H1 (cell line): ENCODE measurements around the gene HIVEP3. TPM values are rescaled to one million over a fixed set of nuclear protein-coding genes. Genes with fewer than 3 reads are reported as not detected.

Experiments
- CTCF ChIA-PET: fragments of 300-600 bp; sonication (Branson Sonifier 250); formaldehyde crosslinking; loops from one replicate; lab custom pipeline; 2021; ENCODE audit not compliant: partially characterized antibody; lab: Charles Lee
- POLR2A ChIA-PET: fragments of 300-600 bp; sonication (Branson Sonifier 250); formaldehyde crosslinking; loops from one replicate; lab custom pipeline; 2021; ENCODE audit warnings: inconsistent platforms; ENCODE audit not compliant: partially characterized antibody; lab: Charles Lee
- DNase-seq, 2 experiments: peaks; one replicate each; pipeline versions ENCODE4 v3.0.0 to v3.0.0-alpha.2; 2010 to 2022; ENCODE audit warnings: low spot score in 2 of 2, low read depth in 1 of 2, mixed read lengths in 1 of 2
- FAIRE-seq: peaks from 2 replicates; lab custom pipeline; 2011; peaks lifted over from hg19 to GRCh38; lab: Jason Lieb, UNC
- H2AFZ ChIP-seq: 2 replicates; pipeline ENCODE4 v1.8.1; 2012; ENCODE audit warnings: low read length, inconsistent platforms
- H2AK5ac ChIP-seq: 2 replicates; pipeline ENCODE4 v1.6.1; 2013; ENCODE audit warnings: low read depth, low read length
- H2BK120ac ChIP-seq: replicated peaks from 2 replicates; pipeline ENCODE3; 2013; ENCODE audit warnings: low read depth, low read length, inconsistent platforms
- H2BK12ac ChIP-seq: 2 replicates; pipeline ENCODE4 v1.6.1; 2013; ENCODE audit warnings: low read depth, low read length
- H2BK15ac ChIP-seq: 2 replicates; pipeline ENCODE4 v1.6.1; 2013; ENCODE audit warnings: low read length
- H2BK20ac ChIP-seq: 2 replicates; pipeline ENCODE4 v1.6.1; 2013; ENCODE audit warnings: low read length
- H2BK5ac ChIP-seq: 2 replicates; pipeline ENCODE4 v1.6.1; 2013; ENCODE audit warnings: low read depth, low read length
- H3K14ac ChIP-seq: 2 replicates; pipeline ENCODE4 v1.6.1; 2013; ENCODE audit warnings: inconsistent platforms; ENCODE audit not compliant: insufficient read length
- H3K18ac ChIP-seq: 2 replicates; pipeline ENCODE4 v1.6.1; 2013; ENCODE audit warnings: low read length; ENCODE audit errors: extremely low read depth
- H3K23ac ChIP-seq: 2 replicates; pipeline ENCODE4 v1.6.1; 2013; ENCODE audit warnings: inconsistent platforms; ENCODE audit not compliant: insufficient read length
- H3K23me2 ChIP-seq: 2 replicates; pipeline ENCODE4 v1.6.1; 2013; ENCODE audit warnings: low read depth, low read length
- H3K27ac ChIP-seq: 2 replicates; pipeline ENCODE4 v1.6.1; 2011; ENCODE audit warnings: low read depth, low read length, inconsistent platforms
- H3K27me3 ChIP-seq, 4 experiments: replicated peaks in 1 of 4; 1 replicate in 1 of 4; 2 replicates in 3 of 4; pipeline versions ENCODE4 v1.6.1 to v1.8.1; 2011 to 2013; ENCODE audit warnings: low read length in 3 of 4, mild to moderate bottlenecking in 3 of 4, inconsistent platforms in 2 of 4, mixed read lengths in 2 of 4, moderate library complexity in 1 of 4; ENCODE audit not compliant: control insufficient read depth in 3 of 4, insufficient read depth in 3 of 4; ENCODE audit errors: extremely low read depth in 1 of 4
- H3K36me3 ChIP-seq, 4 experiments: 2 replicates each; pipeline versions ENCODE4 v1.6.1 to v1.8.1; 2011 to 2013; ENCODE audit warnings: mild to moderate bottlenecking in 4 of 4, low read length in 3 of 4, moderate library complexity in 2 of 4, control low read depth in 1 of 4, inconsistent platforms in 1 of 4; ENCODE audit not compliant: insufficient read depth in 4 of 4, control insufficient read depth in 2 of 4
- H3K4ac ChIP-seq: replicated peaks from 2 replicates; pipeline ENCODE3; 2013; ENCODE audit warnings: low read length, low read depth, mixed read lengths, inconsistent platforms; ENCODE audit not compliant: insufficient read length
- H3K4me1 ChIP-seq, 4 experiments: replicated peaks in 1 of 4; 1 replicate in 1 of 4; 2 replicates in 3 of 4; pipeline versions ENCODE4 v1.6.1 to v1.8.1; 2011 to 2013; ENCODE audit warnings: low read length in 3 of 4, inconsistent platforms in 2 of 4, mixed read lengths in 1 of 4; ENCODE audit not compliant: insufficient read depth in 4 of 4, control insufficient read depth in 3 of 4
- H3K4me2 ChIP-seq, 2 experiments: 2 replicates each; pipeline versions ENCODE4 v1.6.1 to v1.8.1; 2011 to 2013; ENCODE audit warnings: low read depth in 2 of 2, low read length in 2 of 2, control low read depth in 1 of 2, inconsistent platforms in 1 of 2, mild to moderate bottlenecking in 1 of 2; ENCODE audit not compliant: insufficient read depth in 1 of 2
- H3K4me3 ChIP-seq, 4 experiments: fragments of 200-600, 300-600 bp in 1 of 4; sonication (generic), shearing (Covaris generic), sonication (Bioruptor Twin) in 1 of 4; 2 replicates each; pipeline versions ENCODE4 v1.5.1 to v1.8.1; 2011 to 2016; ENCODE audit warnings: low read length in 4 of 4, low read depth in 3 of 4, control low read depth in 2 of 4, inconsistent platforms in 2 of 4, mild to moderate bottlenecking in 2 of 4, mixed read lengths in 1 of 4, moderate library complexity in 1 of 4; ENCODE audit not compliant: insufficient read depth in 2 of 4; ENCODE audit errors: extremely low read depth in 1 of 4
- H3K56ac ChIP-seq: replicated peaks from 2 replicates; pipeline ENCODE3; 2013; ENCODE audit warnings: low read depth, mild to moderate bottlenecking, mixed read lengths, low read length, inconsistent platforms; ENCODE audit not compliant: insufficient read length
- H3K79me1 ChIP-seq: 2 replicates; pipeline ENCODE4 v1.6.1; 2013; ENCODE audit warnings: low read depth, low read length, control low read depth
- H3K79me2 ChIP-seq, 2 experiments: 2 replicates each; pipeline versions ENCODE4 v1.6.1 to v1.8.1; 2012 to 2013; ENCODE audit warnings: low read length in 2 of 2, mild to moderate bottlenecking in 2 of 2, inconsistent platforms in 1 of 2; ENCODE audit not compliant: insufficient read depth in 2 of 2, control insufficient read depth in 1 of 2
- H3K9ac ChIP-seq, 4 experiments: replicated peaks in 1 of 4; 1 replicate in 1 of 4; 2 replicates in 3 of 4; pipeline versions ENCODE4 v1.6.1 to v1.8.1; 2011 to 2013; ENCODE audit warnings: low read depth in 3 of 4, low read length in 3 of 4, control low read depth in 2 of 4, mild to moderate bottlenecking in 2 of 4, moderate library complexity in 2 of 4, inconsistent platforms in 1 of 4; ENCODE audit errors: extremely low read depth in 1 of 4
- H3K9me3 ChIP-seq, 2 experiments: 2 replicates each; pipeline versions ENCODE4 v1.6.1 to v1.8.1; 2012 to 2013; ENCODE audit warnings: mild to moderate bottlenecking in 2 of 2, moderate library complexity in 2 of 2, control low read depth in 1 of 2, inconsistent platforms in 1 of 2, low read depth in 1 of 2, low read length in 1 of 2, mixed read lengths in 1 of 2; ENCODE audit not compliant: insufficient read depth in 2 of 2
- H4K20me1 ChIP-seq, 2 experiments: replicated peaks in 1 of 2; 2 replicates each; pipeline versions ENCODE3 to v1.8.1; 2011 to 2013; ENCODE audit warnings: inconsistent platforms in 2 of 2, low read length in 2 of 2, mild to moderate bottlenecking in 1 of 2; ENCODE audit not compliant: insufficient read depth in 2 of 2, control insufficient read depth in 1 of 2
- H4K5ac ChIP-seq: 2 replicates; pipeline ENCODE4 v1.6.1; 2013; ENCODE audit warnings: low read length, low read depth, mixed read lengths, inconsistent platforms; ENCODE audit not compliant: insufficient read length
- H4K8ac ChIP-seq: 2 replicates; pipeline ENCODE4 v1.8.0; 2013; ENCODE audit warnings: mild to moderate bottlenecking, moderate library complexity, low read length, inconsistent platforms; ENCODE audit not compliant: insufficient read depth; ENCODE audit errors: extremely low read depth
- H4K91ac ChIP-seq: replicated peaks from 2 replicates; pipeline ENCODE3; 2013; ENCODE audit warnings: low read length, mixed read lengths, inconsistent platforms; ENCODE audit not compliant: insufficient read length
- CBX5 ChIP-seq: fragments of 300-800, 300-1000 bp; sonication (generic); IDR thresholded peaks from 2 replicates; pipeline ENCODE4 v1.7.1; 2016; ENCODE audit warnings: antibody characterized with exemption, low read length, low read depth
- CHD2 ChIP-seq: IDR thresholded peaks from 2 replicates; pipeline ENCODE4 v1.6.1; 2012; ENCODE audit warnings: low read length, improper control_type of control experiment
- CREB1 ChIP-seq: IDR thresholded peaks from 2 replicates; pipeline ENCODE4 v1.6.1; 2012; ENCODE audit warnings: inconsistent platforms
- E2F6 ChIP-seq: IDR thresholded peaks from 2 replicates; pipeline ENCODE4 v1.6.1; 2012; ENCODE audit warnings: inconsistent platforms
- EZH2 ChIP-seq: fragments of 200-600 bp; sonication (generic); IDR thresholded peaks from 2 replicates; pipeline ENCODE4 v1.7.1; 2012; ENCODE audit warnings: low read depth, mild to moderate bottlenecking, moderate library complexity, low read length, inconsistent platforms; ENCODE audit not compliant: severe bottlenecking
- JUN ChIP-seq: IDR thresholded peaks from 2 replicates; pipeline ENCODE4 v1.6.1; 2011; ENCODE audit warnings: low read depth, mild to moderate bottlenecking, improper control_type of control experiment, low read length
- JUND ChIP-seq: IDR thresholded peaks from 2 replicates; pipeline ENCODE4 v1.6.1; 2011; ENCODE audit warnings: mild to moderate bottlenecking, improper control_type of control experiment, low read length
- NRF1 ChIP-seq: IDR thresholded peaks from 2 replicates; pipeline ENCODE4 v1.6.1; 2011; ENCODE audit warnings: mild to moderate bottlenecking, low read depth, low read length, improper control_type of control experiment
- POU5F1 ChIP-seq: IDR thresholded peaks from 2 replicates; pipeline ENCODE4 v1.6.1; 2011; ENCODE audit warnings: low read depth, mild to moderate bottlenecking, low read length, moderate library complexity
- RNF2 ChIP-seq: fragments of 200-900, 300-1000 bp; sonication (generic); IDR thresholded peaks from 2 replicates; pipeline ENCODE4 v1.7.1; 2016; ENCODE audit warnings: borderline replicate concordance, low read depth, mild to moderate bottlenecking, antibody characterized with exemption, low read length; ENCODE audit not compliant: poor library complexity, severe bottlenecking; ENCODE audit errors: missing control alignments
- SIX5 ChIP-seq: IDR thresholded peaks from 2 replicates; pipeline ENCODE4 v1.6.1; 2011; ENCODE audit warnings: mild to moderate bottlenecking, low read depth, low read length
- SP1 ChIP-seq: IDR thresholded peaks from 2 replicates; pipeline ENCODE4 v1.6.1; 2011; ENCODE audit warnings: low read depth, low read length
- SRF ChIP-seq: IDR thresholded peaks from 2 replicates; pipeline ENCODE4 v1.6.1; 2011; ENCODE audit warnings: mild to moderate bottlenecking, low read depth, low read length, moderate library complexity
- TCF12 ChIP-seq: IDR thresholded peaks from 2 replicates; pipeline ENCODE4 v1.6.1; 2011; ENCODE audit warnings: low read depth, mild to moderate bottlenecking, low read length
- ZNF274 ChIP-seq: IDR thresholded peaks from 2 replicates; pipeline ENCODE4 v1.7.0; 2012; ENCODE audit warnings: low read length, borderline replicate concordance; ENCODE audit errors: extremely low read depth
- WGBS, 2 experiments: shearing (Covaris generic) in 1 of 2; methylation state at CpG; one replicate each; pipeline versions ENCODE4 v1.1.6 to v1.1.7; 2013 to 2015; ENCODE audit warnings: low lambda C conversion rate in 2 of 2, mixed read lengths in 2 of 2, inconsistent platforms in 1 of 2, low coverage in 1 of 2, missing lambda C conversion rate in 1 of 2; ENCODE audit not compliant: insufficient replicate concordance in 2 of 2, insufficient coverage in 1 of 2, insufficient read length in 1 of 2; ENCODE audit errors: extremely low coverage in 1 of 2, missing lambda C conversion rate in 1 of 2; 5-methylcytosine and 5-hydroxymethylcytosine counted together
- polyA plus RNA-seq, 7 experiments: library from polyadenylated mRNA; depleted of rRNA in 3 of 7; stranded (reverse) in 5 of 7; unstranded in 2 of 7; fragments of >200 nt in 5 of 7; fragments of 200-250 nt in 2 of 7; gene quantifications; 1 replicate in 5 of 7; 2 replicates in 1 of 7; 4 replicates in 1 of 7; pipeline versions ENCODE4 v1.2.1 to v1.2.3, GENCODE V29; 2011 to 2013; ENCODE audit warnings: missing spikeins in 2 of 7, mixed read lengths in 2 of 7
- total RNA-seq: library from RNA; stranded (reverse); fragmentation: NEBNext Ultra II Directional; extraction: Animal tissue kit (Norgen Biotek cat#: 25700); gene quantifications from 2 replicates; pipeline ENCODE4 v1.2.1, GENCODE V29; 2021

Gene HIVEP3
- total and polyA plus RNA-seq, 2 of the 8 experiments (the other 6 are each of a cell fraction or from before 2014, with no cell fraction given): 0.24 to 0.69 TPM

GRCh38 chr1:41700581-41700980 is 218.1 kb downstream of the HIVEP3 start:
- no peak overlapping the region for H4K5ac ChIP-seq
- no peaks in the 10 kb centered on the region for H3K79me2 ChIP-seq
- no peak overlapping the region for H2BK15ac ChIP-seq
- H3K4me1 ChIP-seq: no peaks in the 10 kb centered on the region
- H3K56ac ChIP-seq: no peak overlapping the region
- no peaks in the 10 kb centered on the region for H3K79me1 ChIP-seq
- no peak for FAIRE-seq
- no peaks in the 10 kb centered on the region for H3K9me3 ChIP-seq
- H3K23me2 ChIP-seq: no peaks in the 10 kb centered on the region
- H3K27me3 ChIP-seq: no peaks in the 10 kb centered on the region
- no peak overlapping the region for H3K27ac ChIP-seq
- CTCF ChIA-PET: interaction anchor here (0.8 to 1.0 kb wide), 2 partner anchors 36 to 117 kb away, joined by 3 read pairs; no protein-coding TSS in a partner anchor
- DNase-seq: no peak
- no peak overlapping the region for H2BK5ac ChIP-seq
- H2BK12ac ChIP-seq: no peak overlapping the region
- H2AK5ac ChIP-seq: no peak overlapping the region
- H3K14ac ChIP-seq: no peak overlapping the region
- H4K91ac ChIP-seq: no peak overlapping the region
- no peak overlapping the region for H3K18ac ChIP-seq
- no peaks in the 10 kb centered on the region for H3K36me3 ChIP-seq
- H4K20me1 ChIP-seq: no peaks in the 10 kb centered on the region
- WGBS, 2 experiments: 100% methylated on average over 5 of the region's 5 CpGs; no CpG with 5 or more reads in 1 of the 2 experiments
- no peak overlapping the region for H2BK20ac ChIP-seq
- H2AFZ ChIP-seq: no peak overlapping the region
- H4K8ac ChIP-seq: no peak overlapping the region
- POLR2A ChIA-PET: no interaction called here
- H3K4me2 ChIP-seq: no peak overlapping the region
- no peak overlapping the region for H3K23ac ChIP-seq
- no peak overlapping the region for H3K9ac ChIP-seq
- H3K4me3 ChIP-seq: no peak overlapping the region
- H2BK120ac ChIP-seq: no peak overlapping the region
- no peak overlapping the region for H3K4ac ChIP-seq
- no peak for TF ChIP-seq SP1
- TF ChIP-seq JUN: no peak
- TF ChIP-seq ZNF274: no peak
- TF ChIP-seq CBX5: no peak
- no peak for TF ChIP-seq RNF2
- TF ChIP-seq TCF12: no peak
- no peak for TF ChIP-seq POU5F1
- TF ChIP-seq EZH2: no peak
- TF ChIP-seq CHD2: no peak
- TF ChIP-seq CREB1: no peak
- TF ChIP-seq JUND: no peak
- TF ChIP-seq SIX5: no peak
- TF ChIP-seq E2F6: no peak
- TF ChIP-seq NRF1: no peak
- no peak for TF ChIP-seq SRF
